ENCODE data around the gene PRSS21.

GRCh38 chr16:2867987-2868789 is 51.2 kb downstream of the PRSS21 start:
- TF ChIP-seq CTCF (IDR thresholded peaks at IDR 0.05) (peak; percentile 95 to 97 (median 97)), POLR2A (IDR thresholded peaks at IDR 0.05) (no peak)
